SU-DHL-6 (cell line): Measurements from ENCODE around the gene TANC1.

Experiments used
- EZH2phosphoT487 ChIP-seq: fragments of 200-600 bp; sonication (generic), shearing (Covaris generic); conservative IDR thresholded peaks from 2 replicates; pipeline ENCODE4 v1.6.1; 2018; ENCODE audit warnings: mild to moderate bottlenecking, antibody characterized with exemption, low read length, moderate library complexity, mixed read lengths
- TF ChIP-seq, protein P1 (sequence below): fragments of 200-600 bp; sonication (generic); IDR thresholded peaks from one replicate; pipeline ENCODE4 v1.5.1; 2017; ENCODE audit warnings: antibody characterized with exemption, mild to moderate bottlenecking, low read length, moderate library complexity; ENCODE audit not compliant: insufficient read depth, poor library complexity, severe bottlenecking

GRCh38 chr2:158958365-158958764 lies 10.1 kb upstream of the TANC1 start:
- no peak for TF ChIP-seq EZH2phosphoT487
- TF ChIP-seq, protein P1, sequence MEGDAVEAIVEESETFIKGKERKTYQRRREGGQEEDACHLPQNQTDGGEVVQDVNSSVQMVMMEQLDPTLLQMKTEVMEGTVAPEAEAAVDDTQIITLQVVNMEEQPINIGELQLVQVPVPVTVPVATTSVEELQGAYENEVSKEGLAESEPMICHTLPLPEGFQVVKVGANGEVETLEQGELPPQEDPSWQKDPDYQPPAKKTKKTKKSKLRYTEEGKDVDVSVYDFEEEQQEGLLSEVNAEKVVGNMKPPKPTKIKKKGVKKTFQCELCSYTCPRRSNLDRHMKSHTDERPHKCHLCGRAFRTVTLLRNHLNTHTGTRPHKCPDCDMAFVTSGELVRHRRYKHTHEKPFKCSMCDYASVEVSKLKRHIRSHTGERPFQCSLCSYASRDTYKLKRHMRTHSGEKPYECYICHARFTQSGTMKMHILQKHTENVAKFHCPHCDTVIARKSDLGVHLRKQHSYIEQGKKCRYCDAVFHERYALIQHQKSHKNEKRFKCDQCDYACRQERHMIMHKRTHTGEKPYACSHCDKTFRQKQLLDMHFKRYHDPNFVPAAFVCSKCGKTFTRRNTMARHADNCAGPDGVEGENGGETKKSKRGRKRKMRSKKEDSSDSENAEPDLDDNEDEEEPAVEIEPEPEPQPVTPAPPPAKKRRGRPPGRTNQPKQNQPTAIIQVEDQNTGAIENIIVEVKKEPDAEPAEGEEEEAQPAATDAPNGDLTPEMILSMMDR, result no peak
